NCI-H748 (cell line): Measurements from ENCODE around the gene SVIP.

Experiments
- DNase-seq: peaks from one replicate; lab custom pipeline; 2025; ENCODE audit not compliant: unreplicated experiment; lab: John Stamatoyannopoulos, UW

Gene SVIP

DNA sequence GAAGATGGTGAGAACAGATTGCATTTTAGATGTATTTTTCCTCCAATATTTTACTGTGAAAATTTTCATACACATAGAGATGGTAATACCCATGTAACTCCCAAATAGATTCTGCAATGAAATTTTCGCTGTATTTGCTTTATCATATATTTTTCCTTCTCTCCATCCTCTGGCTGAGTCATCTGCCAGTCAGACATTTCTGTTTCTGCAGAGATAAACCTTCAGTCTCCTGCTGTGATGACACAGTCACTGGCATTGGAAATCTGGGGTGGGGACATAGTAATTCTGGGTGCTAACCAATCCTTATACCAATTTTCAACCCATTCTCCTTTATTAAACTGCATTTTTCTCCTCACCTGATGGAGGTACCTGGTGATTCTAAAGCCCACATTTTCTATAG lies 33.7 kb downstream of the SVIP start:
- no peak for DNase-seq

- peak; percentile 12 for DNase-seq
Observed at GRCh38 chr11:22792497-22792896, 37.1 kb downstream of the SVIP start.

- DNase-seq: peak; percentile 62
Observed at GRCh38 chr11:22787551-22788162, 41.9 kb downstream of the SVIP start.

DNA sequence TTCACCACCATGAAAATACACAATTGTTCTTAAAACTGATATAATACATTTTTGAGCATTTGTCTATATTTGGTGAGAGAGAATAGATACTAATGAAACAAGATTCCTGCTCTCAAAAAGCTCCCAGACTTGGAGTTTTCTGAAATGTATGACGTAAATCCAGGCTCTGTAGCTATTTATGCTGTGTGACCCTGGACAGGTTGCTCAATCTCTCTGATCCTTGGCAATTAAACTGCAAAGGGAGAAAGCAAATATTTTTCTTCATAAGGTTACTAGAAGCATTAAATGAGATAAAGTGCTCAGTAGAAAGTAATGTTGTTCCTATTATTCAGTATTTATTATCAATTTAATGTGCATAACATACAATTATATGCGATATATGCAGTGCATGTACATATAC lies 42.5 kb downstream of the SVIP start:
- no peak for DNase-seq

- DNase-seq: no peak
Observed at GRCh38 chr11:22786475-22786874, 43.1 kb downstream of the SVIP start.

DNA sequence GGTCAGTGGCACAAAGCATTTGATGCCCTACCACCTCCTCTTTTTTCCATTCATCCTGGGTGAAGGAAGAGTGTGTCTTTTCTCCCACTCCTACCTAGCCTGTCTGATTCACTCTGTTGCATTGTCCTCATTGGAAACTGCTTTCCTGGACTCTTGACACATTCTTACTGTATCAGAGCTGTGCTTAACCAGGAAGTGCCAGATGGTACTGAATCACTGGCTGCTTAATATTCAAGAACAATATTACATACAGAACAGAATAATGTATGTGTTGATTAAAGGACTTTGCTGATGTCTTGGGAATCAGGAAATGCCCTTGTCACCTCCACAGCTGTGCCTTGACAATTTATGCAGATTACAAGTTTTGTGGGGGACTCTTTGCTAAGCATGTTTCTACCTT lies 44.4 kb downstream of the SVIP start:
- DNase-seq: no peak

DNA sequence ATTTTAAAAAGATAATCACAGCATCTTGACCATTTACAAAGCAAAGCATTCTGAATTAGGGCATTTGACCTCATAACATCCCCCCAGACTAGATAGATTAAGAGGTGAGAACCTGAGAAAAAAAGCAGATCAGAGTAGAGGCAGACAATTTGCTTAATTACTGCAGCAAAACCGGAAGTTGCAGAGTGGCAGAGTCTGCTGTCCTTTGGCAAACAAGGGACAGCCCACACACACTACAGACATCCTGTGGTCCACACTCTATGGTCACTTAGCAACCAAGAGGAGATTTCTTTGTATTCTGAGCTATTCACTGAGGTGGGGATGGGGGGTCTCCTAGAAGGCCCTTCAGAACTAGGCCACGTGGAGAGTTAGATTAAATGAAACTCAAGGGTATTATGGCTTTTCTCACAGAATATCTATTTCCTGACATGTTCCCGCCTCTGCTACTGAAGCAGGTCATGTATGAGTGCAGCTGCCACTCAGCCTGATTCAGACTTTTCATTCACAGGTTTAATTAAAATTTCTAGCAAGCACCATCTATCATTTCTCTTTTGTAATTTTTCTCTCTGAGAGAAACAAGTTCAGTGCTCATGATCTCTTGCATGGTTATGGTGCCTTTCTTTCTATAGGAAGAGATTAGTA lies 48.5 kb downstream of the SVIP start:
- DNase-seq: peak; percentile 89

DNA sequence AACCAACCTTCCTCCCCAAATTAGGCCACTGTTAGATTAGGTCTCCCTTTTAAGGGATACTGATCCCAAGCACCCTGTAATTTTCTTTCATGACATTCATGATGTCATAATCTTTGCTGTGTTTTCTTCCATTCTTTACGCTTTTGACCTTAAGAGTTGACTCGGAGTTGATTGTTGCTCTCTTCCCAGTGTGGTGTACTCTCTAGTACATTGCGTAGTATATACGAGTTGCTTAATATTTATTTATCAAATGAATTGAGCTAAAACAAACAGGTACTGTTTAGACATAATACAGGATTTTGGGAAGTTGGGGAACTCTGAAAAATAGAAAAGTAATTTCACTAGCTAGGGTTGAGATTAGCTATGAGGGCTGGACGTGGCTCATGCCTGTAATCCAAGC lies 49.8 kb downstream of the SVIP start:
- DNase-seq: no peak

GRCh38 chr11:22778642-22779041 lies 51.0 kb downstream of the SVIP start:
- DNase-seq: peak; percentile 14

DNA sequence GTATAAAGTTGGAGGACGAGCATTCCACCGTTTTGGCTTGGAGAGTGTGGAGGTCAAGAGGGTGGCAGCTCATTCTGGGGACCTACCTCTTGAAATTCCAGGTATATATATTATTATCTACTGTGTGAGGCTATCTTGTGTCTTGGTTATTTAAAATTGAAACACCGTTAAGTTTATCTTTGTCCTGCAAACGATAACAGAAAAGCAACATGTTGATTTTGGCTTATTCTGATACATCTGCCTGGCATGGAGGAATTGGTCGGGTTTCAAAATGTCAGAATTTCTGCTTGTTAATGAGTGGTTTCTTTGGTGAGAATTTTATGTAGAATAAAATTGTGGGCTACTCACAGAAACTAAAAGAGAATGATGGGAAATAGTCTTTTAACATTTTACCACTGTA lies 54.4 kb downstream of the SVIP start:
- no peak for DNase-seq

GRCh38 chr11:22774716-22775115 lies 54.9 kb downstream of the SVIP start:
- no peak for DNase-seq

DNA sequence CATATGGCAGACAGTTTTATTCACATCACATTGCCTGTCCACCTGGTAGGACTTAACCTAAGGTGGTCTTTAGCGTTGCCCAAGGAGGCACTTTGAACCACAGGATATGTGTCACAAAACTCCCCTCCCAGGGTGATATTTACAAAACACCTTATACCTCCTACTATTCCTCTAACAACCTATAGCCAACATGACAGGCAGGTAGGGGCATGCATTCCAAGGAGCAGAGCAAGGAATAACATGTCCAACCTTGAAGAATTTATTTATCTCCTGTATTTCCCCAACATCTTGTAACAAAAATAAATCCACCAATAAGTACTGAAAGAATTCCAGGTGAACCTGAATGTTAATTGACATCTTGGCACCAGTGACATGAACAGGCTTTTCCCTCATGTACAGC lies 60.5 kb downstream of the SVIP start:
- no peak for DNase-seq
